K562 (cell line): Measurements from ENCODE around the gene SARS1.

Experiments
- BHLHE40 ChIP-seq: IDR thresholded peaks from 2 replicates; pipeline ENCODE4 v1.6.1; 2011; ENCODE audit warnings: low read length, improper control_type of control experiment
- DPF2 ChIP-seq: fragments of 450-650 bp; IDR thresholded peaks from 2 replicates; pipeline ENCODE4 v1.6.1; 2016
- EP300 ChIP-seq: IDR thresholded peaks from 2 replicates; pipeline ENCODE4 v1.6.1; 2012; ENCODE audit warnings: low read length, improper control_type of control experiment
- HDAC2 ChIP-seq: fragments of 450-650 bp; IDR thresholded peaks from 2 replicates; pipeline ENCODE4 v1.6.1; 2016; ENCODE audit warnings: mild to moderate bottlenecking
- MAZ ChIP-seq, 2 experiments: fragments of 450-650 bp in 1 of 2; sonication (generic) in 1 of 2; formaldehyde crosslinking; IDR thresholded peaks in 1 of 2; conservative IDR thresholded peaks in 1 of 2; 2 replicates each; pipeline versions ENCODE4 v1.4.0 to v1.5.0; 2020; ENCODE audit warnings: mild to moderate bottlenecking in 1 of 2, missing genetic modification reagents in 1 of 2
- MED1 ChIP-seq: sonication (generic); formaldehyde crosslinking; IDR thresholded peaks from 2 replicates; pipeline ENCODE4 v1.8.1; 2023; ENCODE audit warnings: missing genetic modification reagents, borderline replicate concordance
- NBN ChIP-seq: fragments of 450-650 bp; IDR thresholded peaks from 2 replicates; pipeline ENCODE4 v1.6.1; 2016; ENCODE audit warnings: low read depth, mild to moderate bottlenecking
- NFRKB ChIP-seq: fragments of 450-650 bp; IDR thresholded peaks from 2 replicates; pipeline ENCODE4 v1.6.1; 2016; ENCODE audit warnings: low read depth
- NR1H2 ChIP-seq: sonication (generic); formaldehyde crosslinking; IDR thresholded peaks from 2 replicates; pipeline ENCODE4 v1.4.0; 2020; ENCODE audit warnings: mild to moderate bottlenecking, missing genetic modification reagents
- SREBF1 ChIP-seq: fragments of 150-350 bp; IDR thresholded peaks from 2 replicates; pipeline ENCODE4 v1.6.1; 2014; ENCODE audit warnings: antibody characterized with exemption, low read depth, low read length, borderline replicate concordance
- ZNF644 ChIP-seq: fragments of 200-800 bp; sonication (Bioruptor generic); IDR thresholded peaks from 2 replicates; pipeline ENCODE4 v1.6.1; 2016; ENCODE audit warnings: low read depth, missing genetic modification characterization, missing compliant biosample characterization
- ZZZ3 ChIP-seq: fragments of 450-650 bp; IDR thresholded peaks from 2 replicates; pipeline ENCODE4 v1.6.1; 2016; ENCODE audit warnings: antibody characterized with exemption, mild to moderate bottlenecking, moderate library complexity

DNA sequence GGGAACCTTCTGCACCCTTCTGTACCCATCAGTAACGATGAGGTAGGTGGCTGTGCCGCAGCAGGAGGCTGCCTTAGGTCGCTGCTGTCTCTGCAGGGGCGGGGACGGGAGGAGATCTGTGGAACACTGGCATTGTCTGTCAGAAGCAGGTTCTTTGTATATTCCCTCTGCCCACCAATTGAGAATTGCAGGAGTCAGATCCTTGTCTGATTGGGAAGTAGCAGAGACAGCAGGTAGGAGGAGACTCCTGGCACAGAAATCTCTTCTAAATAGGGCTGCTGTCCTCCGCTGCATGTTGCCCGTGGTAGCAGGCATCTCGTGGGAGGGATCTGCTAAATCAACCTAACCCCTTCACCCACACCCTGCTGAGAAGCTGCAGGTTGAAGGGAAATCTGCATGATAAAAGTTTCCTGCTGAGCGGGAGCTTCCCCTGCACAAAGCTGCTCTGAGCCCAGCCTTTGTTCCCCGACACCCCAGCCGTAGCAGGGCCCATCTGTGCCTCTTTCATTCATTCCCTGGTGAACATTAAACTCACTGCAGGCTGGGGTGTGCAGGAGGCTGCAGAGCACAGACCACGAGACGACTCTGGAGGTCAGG is 15.9 kb downstream of the SARS1 start:
- TF ChIP-seq NFRKB (no peak), NBN (no peak), DPF2 (no peak), EP300 (no peak), SREBF1 (no peak), ZZZ3 (no peak), NR1H2 (no peak), MAZ (CRISPR knock-in tag; conservative IDR thresholded peaks at IDR 0.05 in 1 of 2, IDR thresholded peaks at IDR 0.05 in 1 of 2) (no peak), BHLHE40 (no peak), MED1 (CRISPR knock-in tag) (no peak), ZNF644 (tag) (no peak), HDAC2 (no peak)
